HFF-Myc (cell line): ENCODE results near the gene TRIP13.

Experiments used
- DNase-seq: peaks from one replicate; pipeline ENCODE4 v3.0.0-alpha.2; 2011; ENCODE audit warnings: low read depth; ENCODE audit errors: extremely low read depth
- H3K4me3 ChIP-seq: replicated peaks from 2 replicates; pipeline ENCODE4 v1.5.1; 2011; ENCODE audit warnings: low read depth, mild to moderate bottlenecking, control low read depth, low read length
- TF ChIP-seq, protein P1 (sequence below): IDR thresholded peaks from 2 replicates; pipeline ENCODE4 v1.5.1; 2012; ENCODE audit warnings: mild to moderate bottlenecking, low read depth, low read length, control low read depth; ENCODE audit errors: missing control alignments

The TRIP13 gene

DNA sequence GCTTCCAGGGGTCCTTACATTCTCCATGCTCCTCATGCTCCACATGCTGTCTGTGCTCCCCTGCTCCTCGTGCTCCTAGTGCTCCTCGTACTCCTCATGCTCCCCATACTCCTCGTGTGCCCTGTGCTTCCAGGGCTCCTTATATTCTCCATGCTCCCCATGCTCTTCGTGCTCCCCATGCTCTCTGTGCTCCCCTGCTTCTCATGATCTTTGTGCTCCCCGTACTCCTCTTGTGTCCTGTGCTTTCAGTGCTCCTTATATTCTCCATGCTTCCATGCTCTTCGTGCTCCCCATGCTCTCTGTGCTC, 51.9 kb downstream of the TRIP13 start:
- no peak for DNase-seq
- TF ChIP-seq, protein P1, sequence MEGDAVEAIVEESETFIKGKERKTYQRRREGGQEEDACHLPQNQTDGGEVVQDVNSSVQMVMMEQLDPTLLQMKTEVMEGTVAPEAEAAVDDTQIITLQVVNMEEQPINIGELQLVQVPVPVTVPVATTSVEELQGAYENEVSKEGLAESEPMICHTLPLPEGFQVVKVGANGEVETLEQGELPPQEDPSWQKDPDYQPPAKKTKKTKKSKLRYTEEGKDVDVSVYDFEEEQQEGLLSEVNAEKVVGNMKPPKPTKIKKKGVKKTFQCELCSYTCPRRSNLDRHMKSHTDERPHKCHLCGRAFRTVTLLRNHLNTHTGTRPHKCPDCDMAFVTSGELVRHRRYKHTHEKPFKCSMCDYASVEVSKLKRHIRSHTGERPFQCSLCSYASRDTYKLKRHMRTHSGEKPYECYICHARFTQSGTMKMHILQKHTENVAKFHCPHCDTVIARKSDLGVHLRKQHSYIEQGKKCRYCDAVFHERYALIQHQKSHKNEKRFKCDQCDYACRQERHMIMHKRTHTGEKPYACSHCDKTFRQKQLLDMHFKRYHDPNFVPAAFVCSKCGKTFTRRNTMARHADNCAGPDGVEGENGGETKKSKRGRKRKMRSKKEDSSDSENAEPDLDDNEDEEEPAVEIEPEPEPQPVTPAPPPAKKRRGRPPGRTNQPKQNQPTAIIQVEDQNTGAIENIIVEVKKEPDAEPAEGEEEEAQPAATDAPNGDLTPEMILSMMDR, result no peak
- H3K4me3 ChIP-seq, result no peak overlapping the region

DNA sequence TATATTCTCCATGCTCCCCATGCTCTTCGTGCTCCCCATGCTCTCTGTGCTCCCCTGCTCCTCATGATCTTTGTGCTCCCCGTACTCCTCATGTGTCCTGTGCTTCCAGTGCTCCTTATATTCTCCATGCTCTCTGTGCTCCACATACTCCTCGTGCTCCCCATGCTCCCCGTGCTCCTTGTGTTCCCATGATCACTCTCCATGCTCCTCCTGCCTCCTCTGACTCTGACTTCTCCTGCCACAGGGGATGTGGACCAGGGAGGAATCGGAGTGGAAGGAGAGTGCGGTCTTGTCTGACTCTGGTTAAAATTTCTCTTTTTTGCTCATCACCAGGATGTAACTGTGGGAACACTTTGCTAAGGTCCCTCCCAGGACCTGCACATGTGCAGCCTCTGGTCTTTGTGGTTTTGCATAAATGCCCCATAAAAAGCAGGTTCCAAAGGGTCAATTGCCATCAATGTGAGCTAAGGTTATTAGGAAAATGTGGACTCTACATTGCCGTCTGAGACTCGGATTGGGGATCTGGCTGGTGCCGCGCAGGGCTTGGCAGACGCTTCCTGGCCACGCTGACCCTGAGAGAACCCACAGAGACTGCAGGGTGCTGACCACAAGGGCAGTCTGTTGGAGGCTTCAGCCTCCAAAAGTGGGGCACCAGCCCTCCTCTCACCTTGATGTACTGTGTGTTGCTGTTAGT, 52.5 kb downstream of the TRIP13 start:
- peak; percentile 67 for DNase-seq
- no peak overlapping the region for H3K4me3 ChIP-seq
- TF ChIP-seq, protein P1, result no peak

DNA sequence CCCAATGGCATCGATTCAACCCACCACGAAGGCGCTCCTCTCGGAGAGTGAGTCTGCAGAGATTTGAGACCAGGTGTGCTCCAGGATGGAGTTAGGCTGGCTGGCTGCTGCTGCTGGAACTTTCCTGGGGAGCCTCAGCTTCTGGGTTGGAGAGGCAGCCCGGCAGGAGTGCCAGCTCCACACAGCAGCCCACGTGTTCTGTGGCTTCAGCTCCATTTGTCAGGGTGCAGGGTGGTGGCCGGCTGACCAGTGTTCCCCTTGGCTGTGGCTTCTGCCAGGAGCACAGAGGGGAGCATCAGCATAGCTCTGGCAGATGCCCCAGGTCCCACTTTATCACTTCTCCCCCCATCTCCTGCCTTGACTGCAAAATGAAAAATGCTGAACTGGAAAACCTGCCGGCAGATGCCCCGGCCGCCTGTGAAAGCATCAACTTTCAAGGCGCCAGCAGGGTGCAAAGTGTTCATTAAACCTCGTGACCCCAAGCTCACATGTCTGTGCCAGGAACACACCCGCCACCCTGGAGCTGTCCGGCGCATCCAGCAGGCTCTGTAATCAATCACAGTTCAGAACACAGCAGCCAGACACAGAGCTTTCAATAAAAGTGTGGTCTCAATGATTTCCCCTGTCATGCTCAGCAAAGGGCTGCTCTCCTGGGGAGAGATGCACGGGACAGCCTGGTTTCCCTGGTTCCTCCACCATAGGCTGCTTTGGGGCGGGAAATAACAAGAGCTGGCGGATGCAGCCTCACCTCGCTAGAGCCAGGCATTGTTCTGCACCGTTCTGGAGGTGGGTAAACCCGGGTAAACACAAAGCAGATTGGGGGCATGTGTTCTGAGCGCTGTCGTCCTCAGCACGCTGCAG, 53.2 kb downstream of the TRIP13 start:
- H3K4me3 ChIP-seq, result no peak overlapping the region
- no peak for DNase-seq
- TF ChIP-seq, protein P1, result no peak

DNA sequence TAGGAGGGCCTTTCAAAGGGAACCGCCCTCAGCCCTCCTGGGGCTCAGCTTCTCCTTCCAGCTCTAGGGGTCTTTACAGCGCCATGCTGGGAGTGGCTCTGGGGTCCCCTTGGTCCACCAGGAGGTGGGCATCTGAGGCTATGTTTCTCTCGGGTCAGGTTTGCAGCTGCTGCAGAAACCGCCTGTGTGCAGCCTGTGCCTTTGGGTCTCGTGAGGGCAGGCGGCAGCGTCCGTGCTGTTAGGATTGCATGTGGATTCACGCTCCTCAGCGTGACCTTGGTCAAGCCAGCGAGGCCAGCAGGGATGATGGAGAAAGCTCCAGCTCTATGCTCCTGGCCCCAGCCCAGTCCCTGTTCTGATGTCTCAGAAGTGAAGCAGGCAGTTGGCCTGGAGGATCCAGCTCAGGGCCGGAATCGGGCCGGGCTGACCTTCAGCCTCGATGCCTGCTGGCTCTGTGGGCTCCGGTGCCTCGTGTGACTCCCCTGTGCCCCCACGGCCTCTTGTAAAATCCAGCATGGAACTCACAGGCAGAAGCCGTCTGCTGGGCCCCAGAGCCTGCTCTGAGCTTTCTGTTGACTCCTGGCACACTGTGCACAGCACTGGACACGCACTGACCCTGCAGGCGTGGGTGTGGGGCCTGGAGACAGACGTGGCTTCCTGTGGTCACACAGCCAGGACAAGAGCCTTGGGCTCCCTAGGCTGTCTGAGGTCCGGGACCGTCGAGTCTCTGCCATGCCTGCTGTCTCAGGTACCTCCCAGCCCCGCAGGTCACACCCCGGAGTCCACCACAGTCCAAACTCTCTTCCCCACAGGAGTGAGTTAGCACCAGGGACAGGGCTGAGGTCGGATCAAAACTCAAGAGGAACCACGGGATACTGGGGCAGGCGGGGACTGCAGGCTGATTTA, 54.3 kb downstream of the TRIP13 start:
- H3K4me3 ChIP-seq, result no peak overlapping the region
- TF ChIP-seq, protein P1, result no peak
- no peak for DNase-seq

DNA sequence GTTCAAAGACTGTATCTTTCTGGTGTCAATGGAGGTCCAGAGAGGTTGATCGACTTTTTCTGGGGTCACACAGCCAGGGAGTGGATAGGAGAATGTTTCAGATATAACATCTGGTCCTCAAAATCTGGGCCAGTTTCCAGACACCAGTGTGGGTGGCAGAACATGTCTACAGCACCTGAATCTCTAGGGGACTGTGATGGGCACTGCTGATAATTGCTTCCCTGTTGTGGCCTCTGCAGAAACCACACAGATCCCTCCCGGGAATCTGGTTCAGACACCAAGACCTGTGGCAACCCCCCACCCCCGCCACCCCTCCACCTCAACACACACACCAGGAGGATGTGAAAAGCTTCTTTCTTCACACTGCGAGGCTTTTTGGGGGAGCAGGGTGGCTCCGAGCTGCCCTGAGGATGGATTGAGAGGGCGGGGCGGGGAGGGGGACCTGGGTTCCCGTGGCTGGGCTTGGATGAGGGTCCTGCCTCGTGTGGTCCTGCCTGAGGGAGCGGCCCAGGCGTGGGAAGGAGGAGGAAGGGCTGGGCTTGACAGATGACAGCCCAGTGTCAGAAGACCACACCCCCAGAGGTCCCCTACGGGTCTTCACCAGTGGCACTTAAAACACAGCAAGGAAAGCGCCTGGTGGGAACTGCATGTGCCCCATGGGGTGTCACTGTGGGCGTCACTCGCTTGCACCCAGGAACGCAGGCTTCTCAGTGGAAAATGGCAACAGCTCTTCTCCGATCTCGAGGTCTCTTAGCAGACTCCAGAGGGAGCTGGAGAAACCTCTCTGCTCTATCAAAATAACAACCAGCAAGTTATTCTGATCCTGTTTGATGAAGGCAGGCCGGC, 55.2 kb downstream of the TRIP13 start:
- DNase-seq, result no peak
- H3K4me3 ChIP-seq, result no peak overlapping the region
- TF ChIP-seq, protein P1, result peak; percentile 13
